Hepatocyte (in vitro differentiated cells): ENCODE results near the gene OPN1MW2.
"Not testable (repeated sequence)": the region's sequence is repeated elsewhere in the genome, so short reads cannot be mapped to it uniquely, and the experiment has no call there.

ENCODE experiments used
- CTCF ChIP-seq: fragments of 200-600 bp; sonication (generic); IDR thresholded peaks from 2 replicates; pipeline ENCODE4 v1.5.1; 2016; ENCODE audit warnings: antibody characterized with exemption, mild to moderate bottlenecking; ENCODE audit not compliant: poor library complexity
- EZH2 ChIP-seq: fragments of 200-600 bp; sonication (generic); IDR thresholded peaks from 2 replicates; pipeline ENCODE4 v1.6.1; 2016; ENCODE audit warnings: antibody characterized with exemption, mild to moderate bottlenecking, borderline replicate concordance

DNA sequence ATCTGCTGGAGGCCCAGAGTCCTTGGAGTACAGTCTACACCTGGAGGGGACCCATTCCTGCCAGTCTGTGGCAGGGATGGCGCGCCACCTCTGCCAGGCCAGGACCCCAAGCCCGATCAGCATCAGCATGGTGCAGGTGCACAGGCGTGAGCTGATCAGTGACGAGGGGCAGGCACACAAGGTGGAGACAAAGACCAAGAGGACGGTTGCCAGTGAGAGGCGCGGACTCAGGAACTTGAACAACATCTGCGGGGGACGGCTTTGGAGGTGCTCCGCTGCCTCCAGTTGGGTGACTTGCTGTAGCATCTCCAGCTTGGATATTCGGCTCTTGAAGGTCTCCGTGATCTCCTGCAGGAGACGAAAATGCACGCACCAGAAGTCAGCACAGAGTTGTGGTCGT is 14.1 kb downstream of the OPN1MW2 start:
- TF ChIP-seq CTCF, EZH2: not testable (repeated sequence)
